ENCODE data around the gene ZNF132.

GRCh38 chr19:58466760-58467589, 27.0 kb upstream of the ZNF132 start, which contains the start of gene ZNF324:
- TF ChIP-seq, protein P1, sequence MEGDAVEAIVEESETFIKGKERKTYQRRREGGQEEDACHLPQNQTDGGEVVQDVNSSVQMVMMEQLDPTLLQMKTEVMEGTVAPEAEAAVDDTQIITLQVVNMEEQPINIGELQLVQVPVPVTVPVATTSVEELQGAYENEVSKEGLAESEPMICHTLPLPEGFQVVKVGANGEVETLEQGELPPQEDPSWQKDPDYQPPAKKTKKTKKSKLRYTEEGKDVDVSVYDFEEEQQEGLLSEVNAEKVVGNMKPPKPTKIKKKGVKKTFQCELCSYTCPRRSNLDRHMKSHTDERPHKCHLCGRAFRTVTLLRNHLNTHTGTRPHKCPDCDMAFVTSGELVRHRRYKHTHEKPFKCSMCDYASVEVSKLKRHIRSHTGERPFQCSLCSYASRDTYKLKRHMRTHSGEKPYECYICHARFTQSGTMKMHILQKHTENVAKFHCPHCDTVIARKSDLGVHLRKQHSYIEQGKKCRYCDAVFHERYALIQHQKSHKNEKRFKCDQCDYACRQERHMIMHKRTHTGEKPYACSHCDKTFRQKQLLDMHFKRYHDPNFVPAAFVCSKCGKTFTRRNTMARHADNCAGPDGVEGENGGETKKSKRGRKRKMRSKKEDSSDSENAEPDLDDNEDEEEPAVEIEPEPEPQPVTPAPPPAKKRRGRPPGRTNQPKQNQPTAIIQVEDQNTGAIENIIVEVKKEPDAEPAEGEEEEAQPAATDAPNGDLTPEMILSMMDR (IDR thresholded peaks at IDR 0.05) = peak in 1 of 5 experiments; percentile 5
- peak; percentile 71 to 83 (median 78) for TF ChIP-seq POLR2AphosphoS5 (IDR thresholded peaks at IDR 0.05)
- no peak for TF ChIP-seq EP300 (IDR thresholded peaks at IDR 0.05; ENCODE audit: low read depth)
- TF ChIP-seq POLR2A (IDR thresholded peaks at IDR 0.05) = peak; percentile 62
